Fibroblast of mammary gland (primary cell): Measurements from ENCODE around the gene SLC6A4.
"Not testable (repeated sequence)": the region's sequence is repeated elsewhere in the genome, so short reads cannot be mapped to it uniquely, and the experiment has no call there.

ENCODE experiments used
- DNase-seq: peaks from one replicate; pipeline ENCODE4 v3.0.0-alpha.2; 2010; ENCODE audit warnings: low read depth
- H3K4me3 ChIP-seq: 2 replicates; pipeline ENCODE4 v1.5.1; 2011; ENCODE audit warnings: low read depth, mild to moderate bottlenecking, low read length, moderate library complexity; ENCODE audit not compliant: control insufficient read depth
- CTCF ChIP-seq: conservative IDR thresholded peaks from 2 replicates; pipeline ENCODE4 v1.5.1; 2011; ENCODE audit warnings: low read depth, low read length, inconsistent platforms; ENCODE audit not compliant: control insufficient read depth, insufficient read depth

Gene SLC6A4

GRCh38 chr17:30208214-30208613, 27.3 kb downstream of the SLC6A4 start:
- TF ChIP-seq CTCF, result no peak
- no peak overlapping the region for H3K4me3 ChIP-seq

DNA sequence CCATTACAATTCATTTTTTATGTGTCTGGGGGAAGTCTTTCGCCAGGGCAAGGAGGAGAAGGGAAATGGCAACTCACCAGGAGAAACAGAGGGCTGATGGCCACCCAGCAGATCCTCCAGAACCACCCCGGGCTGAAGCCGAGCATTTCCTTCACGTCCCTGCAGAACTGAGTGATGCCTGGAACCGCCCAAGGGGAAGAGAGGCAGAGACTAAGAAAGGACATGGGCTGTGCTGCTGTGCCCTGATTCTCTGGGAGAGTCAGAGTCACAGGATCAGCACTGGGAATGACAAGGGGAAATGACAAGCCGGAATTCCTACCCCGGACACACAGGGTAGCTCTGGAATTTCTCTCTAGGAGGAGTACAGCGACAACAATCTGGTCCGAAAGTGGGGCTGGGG, 27.8 kb downstream of the SLC6A4 start:
- no peak for DNase-seq
- TF ChIP-seq CTCF, result no peak
- no peak overlapping the region for H3K4me3 ChIP-seq

More at GRCh38 chr17:30208214-30208613, 27.3 kb downstream of the SLC6A4 start:
- DNase-seq, result no peak

- no peak for DNase-seq
- TF ChIP-seq CTCF, result no peak
- no peak overlapping the region for H3K4me3 ChIP-seq
Measured at GRCh38 chr17:30203471-30203981, 32.0 kb downstream of the SLC6A4 start.

DNA sequence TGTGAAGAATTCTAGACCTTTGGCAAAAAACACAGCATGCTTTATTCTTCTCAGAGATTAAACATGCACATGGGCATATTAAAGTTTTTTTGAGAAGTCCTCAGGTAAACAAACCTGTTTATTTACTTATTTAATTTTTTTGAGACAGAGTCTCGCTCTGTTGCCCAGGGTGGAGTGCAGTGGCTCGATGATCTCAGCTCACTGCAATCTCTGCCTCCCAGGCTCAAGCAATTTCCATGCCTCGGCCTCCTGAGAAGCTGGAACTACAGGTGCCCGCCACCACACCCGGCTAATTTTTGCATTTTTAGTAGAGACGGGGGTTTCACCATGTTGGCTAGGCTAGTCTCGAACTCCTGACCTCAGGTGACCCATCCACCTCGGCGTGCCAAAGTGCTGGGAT, 34.8 kb downstream of the SLC6A4 start:
- not testable (repeated sequence) for DNase-seq, H3K4me3 ChIP-seq

- DNase-seq, result peak; percentile 25
- no peak for TF ChIP-seq CTCF
- no peak overlapping the region for H3K4me3 ChIP-seq
Measured at GRCh38 chr17:30200106-30200505, 35.4 kb downstream of the SLC6A4 start.

DNA sequence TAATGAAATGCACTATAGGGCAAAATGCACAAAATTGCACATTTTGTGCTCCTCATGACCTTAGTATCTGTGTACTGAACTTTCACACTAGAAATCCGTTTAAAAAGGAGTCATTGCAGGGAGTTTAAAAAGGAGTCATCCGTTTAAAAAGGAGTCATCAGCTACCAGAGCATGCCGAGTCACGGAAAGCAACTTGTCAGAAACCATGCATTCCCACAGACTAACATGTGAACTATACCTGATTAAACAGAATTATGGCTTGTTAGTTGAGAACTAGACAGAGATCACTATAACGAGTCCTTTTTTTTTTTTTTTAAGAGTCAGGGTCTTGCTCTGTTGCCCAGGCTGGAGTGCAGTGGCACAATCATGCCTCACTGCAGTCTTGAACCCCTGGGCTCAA, 35.9 kb downstream of the SLC6A4 start:
- TF ChIP-seq CTCF, result no peak
- peak; percentile 14 for DNase-seq
- H3K4me3 ChIP-seq, result no peak overlapping the region

- no peak overlapping the region for H3K4me3 ChIP-seq
- no peak for TF ChIP-seq CTCF
- no peak for DNase-seq
Measured at GRCh38 chr17:30197416-30197815, 38.1 kb downstream of the SLC6A4 start.
